ENCODE results near the gene MPZL3.
A peak's percentile ranks its signal among the peaks of the same experiment; 100 is the strongest.

The MPZL3 gene

GRCh38 chr11:118264569-118265465 lies 12.7 kb upstream of the MPZL3 start:
- no peak for ATAC-seq

GRCh38 chr11:118263695-118264568 lies 11.8 kb upstream of the MPZL3 start, which contains the start of gene MPZL2:
TSS of gene MPZL2 (minus strand) at chr11:118264297. CDS start at chr11:118264153, 144 bp downstream.
- peak; percentile 44 to 60 for ATAC-seq

GRCh38 chr11:118263112-118263511 lies 10.9 kb upstream of the MPZL3 start:
- ATAC-seq = no peak

GRCh38 chr11:118260353-118260752 lies 8.2 kb upstream of the MPZL3 start:
- no peak for ATAC-seq

GRCh38 chr11:118259138-118259537 lies 7.0 kb upstream of the MPZL3 start:
- no peak for ATAC-seq

GRCh38 chr11:118258410-118258809 lies 6.2 kb upstream of the MPZL3 start:
- no peak for ATAC-seq

GRCh38 chr11:118252688-118253087 lies 523 bp upstream of the MPZL3 start:
- no peak for ATAC-seq

GRCh38 chr11:118247041-118247440 lies 5.1 kb downstream of the MPZL3 start:
- ATAC-seq = peak; percentile 65 to 69

- no peak for ATAC-seq
These were observed 6.1 kb downstream of the MPZL3 start for GRCh38 chr11:118245936-118246562.

- ATAC-seq = no peak
These were observed 8.0 kb downstream of the MPZL3 start for GRCh38 chr11:118243993-118244762.

- ATAC-seq = no peak
These were observed 9.0 kb downstream of the MPZL3 start for GRCh38 chr11:118243161-118243560.

GRCh38 chr11:118241764-118242098 lies 10.4 kb downstream of the MPZL3 start:
- ATAC-seq = no peak

GRCh38 chr11:118240999-118241763 lies 11.0 kb downstream of the MPZL3 start:
- ATAC-seq = peak; percentile 96 to 97

- no peak for ATAC-seq
These were observed 12.5 kb downstream of the MPZL3 start for GRCh38 chr11:118239509-118240205.

- ATAC-seq = no peak
These were observed 13.2 kb downstream of the MPZL3 start for GRCh38 chr11:118238929-118239328.

GRCh38 chr11:118238421-118238820 lies 13.7 kb downstream of the MPZL3 start:
- ATAC-seq = no peak

GRCh38 chr11:118236170-118236569 lies 16.0 kb downstream of the MPZL3 start:
- no peak for ATAC-seq

- ATAC-seq = no peak
These were observed 17.3 kb downstream of the MPZL3 start for GRCh38 chr11:118234833-118235232.

GRCh38 chr11:118233850-118234249 lies 18.3 kb downstream of the MPZL3 start:
- ATAC-seq = no peak

- ATAC-seq = no peak
These were observed 18.8 kb downstream of the MPZL3 start for GRCh38 chr11:118233377-118233776.

GRCh38 chr11:118232659-118233058 lies 19.5 kb downstream of the MPZL3 start:
- peak; percentile 91 to 92 for ATAC-seq
